Measurements from ENCODE around the gene IDUA. TPM values are rescaled to one million over a fixed set of nuclear protein-coding genes. Genes with fewer than 3 reads are reported as not detected.

The IDUA gene
- total and polyA plus RNA-seq, 10 of the 15 experiments (the other 5 are each of a cell fraction or from before 2014, with no cell fraction given), result 0.05 to 7.6 (median 1.4) TPM; not detected in 1

- no peak for TF ChIP-seq HCFC1 (IDR thresholded peaks at IDR 0.05; ENCODE audit: low read length)
- no peak for TF ChIP-seq CBX5 (IDR thresholded peaks at IDR 0.05; ENCODE audit: low read depth)
Observed at GRCh38 chr4:949656-950055, 37.2 kb upstream of the IDUA start (continued).

DNA sequence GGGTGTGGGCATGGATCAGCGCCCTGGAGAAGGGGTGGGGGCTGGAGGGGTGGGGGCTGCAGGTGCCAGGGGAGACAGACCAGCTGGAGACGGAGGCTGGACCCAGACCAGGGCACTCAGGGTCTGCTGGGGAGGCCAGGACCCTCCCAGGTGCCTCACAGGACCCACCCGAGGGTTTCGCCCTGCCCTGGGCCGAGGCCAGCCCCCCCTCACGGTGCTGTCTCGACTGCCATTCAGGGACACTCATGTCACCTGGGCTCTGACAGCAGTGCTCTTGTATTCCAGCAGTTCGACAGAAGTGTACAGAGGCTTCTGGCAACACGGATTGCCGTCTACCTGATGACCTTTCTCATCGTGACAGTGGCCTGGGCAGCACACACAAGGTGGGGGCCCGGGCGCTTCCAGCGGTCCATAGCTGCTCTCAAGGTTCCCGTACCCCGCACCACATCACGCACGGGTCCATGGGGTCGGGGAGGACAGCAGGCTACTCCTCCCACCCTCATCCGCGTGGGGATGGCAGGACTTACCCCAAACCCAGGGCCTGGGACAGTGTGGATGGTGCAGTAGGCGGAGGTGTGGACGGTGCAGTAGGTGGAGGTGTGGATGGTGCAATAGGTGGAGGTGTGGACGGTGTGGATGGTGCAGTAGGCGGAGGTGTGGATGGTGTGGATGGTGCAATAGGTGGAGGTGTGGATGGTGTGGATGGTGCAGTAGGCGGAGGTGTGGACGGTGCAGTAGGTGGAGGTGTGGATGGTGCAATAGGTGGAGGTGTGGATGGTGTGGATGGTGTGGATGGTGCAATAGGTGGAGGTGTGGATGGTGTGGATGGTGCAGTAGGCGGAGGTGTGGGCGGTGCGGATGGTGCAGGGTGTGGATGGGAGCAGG lies 36.5 kb upstream of the IDUA start:
- no peaks in the 10 kb centered on the region for H3K27me3 ChIP-seq (replicated peaks in 1 of 2; ENCODE audit: control insufficient read depth in 2 of 2, insufficient read depth in 2 of 2, low read length in 1 of 2)
- in situ Hi-C loops (cut with MboI), result no loop called here
- H3K4me2 ChIP-seq (ENCODE audit: control insufficient read depth, insufficient read depth), result no peak overlapping the region
- WGBS (ENCODE audit: insufficient coverage, insufficient replicate concordance, low lambda C conversion rate, missing lambda C conversion rate), result 66% methylated on average over 29 of the region's 30 CpGs
- no peaks in the 10 kb centered on the region for H3K9me3 ChIP-seq (replicated peaks; ENCODE audit: control insufficient read depth, insufficient read depth, low read length)
- no peaks in the 10 kb centered on the region for H4K20me1 ChIP-seq (ENCODE audit: control insufficient read depth, insufficient read depth)
- TF ChIP-seq SREBF1 (IDR thresholded peaks at IDR 0.05; ENCODE audit: low read length) (no peak), PML (IDR thresholded peaks at IDR 0.05; ENCODE audit: low read length) (no peak), POLR2AphosphoS2 (IDR thresholded peaks at IDR 0.05; ENCODE audit: low read depth, low read length) (no peak), ZZZ3 (IDR thresholded peaks at IDR 0.05; ENCODE audit: control insufficient read depth, insufficient read length, low read depth) (no peak), RUNX3 (IDR thresholded peaks at IDR 0.05; ENCODE audit: low read length) (no peak), USF1 (IDR thresholded peaks at IDR 0.05; ENCODE audit: borderline replicate concordance, extremely low read length, insufficient read depth, low read depth, low read length) (no peak), ZNF24 (IDR thresholded peaks at IDR 0.05) (no peak), HDAC2 (IDR thresholded peaks at IDR 0.05) (no peak), JUND (IDR thresholded peaks at IDR 0.05; ENCODE audit: low read depth, low read length) (no peak)
- TF ChIP-seq, protein P1, sequence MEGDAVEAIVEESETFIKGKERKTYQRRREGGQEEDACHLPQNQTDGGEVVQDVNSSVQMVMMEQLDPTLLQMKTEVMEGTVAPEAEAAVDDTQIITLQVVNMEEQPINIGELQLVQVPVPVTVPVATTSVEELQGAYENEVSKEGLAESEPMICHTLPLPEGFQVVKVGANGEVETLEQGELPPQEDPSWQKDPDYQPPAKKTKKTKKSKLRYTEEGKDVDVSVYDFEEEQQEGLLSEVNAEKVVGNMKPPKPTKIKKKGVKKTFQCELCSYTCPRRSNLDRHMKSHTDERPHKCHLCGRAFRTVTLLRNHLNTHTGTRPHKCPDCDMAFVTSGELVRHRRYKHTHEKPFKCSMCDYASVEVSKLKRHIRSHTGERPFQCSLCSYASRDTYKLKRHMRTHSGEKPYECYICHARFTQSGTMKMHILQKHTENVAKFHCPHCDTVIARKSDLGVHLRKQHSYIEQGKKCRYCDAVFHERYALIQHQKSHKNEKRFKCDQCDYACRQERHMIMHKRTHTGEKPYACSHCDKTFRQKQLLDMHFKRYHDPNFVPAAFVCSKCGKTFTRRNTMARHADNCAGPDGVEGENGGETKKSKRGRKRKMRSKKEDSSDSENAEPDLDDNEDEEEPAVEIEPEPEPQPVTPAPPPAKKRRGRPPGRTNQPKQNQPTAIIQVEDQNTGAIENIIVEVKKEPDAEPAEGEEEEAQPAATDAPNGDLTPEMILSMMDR (IDR thresholded peaks at IDR 0.05 in 2 of 3, conservative IDR thresholded peaks at IDR 0.05 in 1 of 3; ENCODE audit: control insufficient read depth in 2 of 3, extremely low read depth in 1 of 3, insufficient read depth in 1 of 3, low read depth in 3 of 3, low read length in 3 of 3), result no peak
- DNase-seq (ENCODE audit: low read depth, low spot score), result no peak
- no peak overlapping the region for H3K4me3 ChIP-seq
- H3K4me1 ChIP-seq (ENCODE audit: control insufficient read depth, insufficient read depth, low read length), result no peaks in the 10 kb centered on the region
- ChIA-PET CTCF (no interaction called here), RAD21 (ENCODE audit: unreplicated experiment) (no interaction called here), POLR2A (interaction anchor here (1.0 to 1.5 kb wide), 2 partner anchors 14 kb away, joined by 3 read pairs; no protein-coding TSS in a partner anchor), SMC1A (ENCODE audit: uncharacterized antibody, unreplicated experiment) (no interaction called here)
- H3K79me2 ChIP-seq (ENCODE audit: control insufficient read depth, insufficient read depth, low read length), result no peaks in the 10 kb centered on the region
- ATAC-seq, result no peak
- no TSS peak for BruUV-seq (replicated peaks)
- H3K27ac ChIP-seq (ENCODE audit: control insufficient read depth, insufficient read depth), result no peak overlapping the region
- intact Hi-C loops (cut with micrococcal nuclease; ENCODE audit: unreplicated experiment), result no loop called here
- no peak for FAIRE-seq
- no peak overlapping the region for H3K9ac ChIP-seq (ENCODE audit: control insufficient read depth, insufficient read depth, low read length)
- H3K36me3 ChIP-seq (ENCODE audit: control insufficient read depth in 2 of 2, insufficient read depth in 2 of 2, low read length in 1 of 2), result no peaks in the 10 kb centered on the region
- H2AFZ ChIP-seq (ENCODE audit: control insufficient read depth, low read depth, low read length), result no peak overlapping the region

Data from GM12878 (cell line).